Measurements from ENCODE around the gene PYY. TPM values are rescaled to one million over a fixed set of nuclear protein-coding genes. Genes with fewer than 3 reads are reported as not detected.

Gene PYY
- total RNA-seq, 6 donors from 2014 or later = 0.60 TPM; not detected in 5

GRCh38 chr17:43949781-43950180, 4.0 kb downstream of the PYY start:
- Histone ChIP-seq H3K4me3 (no peak overlapping the region), H3K36me3 (no peaks in the 10 kb centered on the region), H3K4me1 (peaks cover 9 to 19% (median 13%) of the 10 kb centered on the region in 4 donors), H3K27me3 (peaks cover 0 to 24% (median 11%) of the 10 kb centered on the region in 4 donors), H3K27ac (no peak overlapping the region), H3K9me3 (no peaks in the 10 kb centered on the region)
- TF ChIP-seq EP300 (IDR thresholded peaks at IDR 0.05) (no peak), POLR2A (IDR thresholded peaks at IDR 0.05) (no peak), POLR2AphosphoS5 (IDR thresholded peaks at IDR 0.05) (no peak)
- TF ChIP-seq, protein P1, sequence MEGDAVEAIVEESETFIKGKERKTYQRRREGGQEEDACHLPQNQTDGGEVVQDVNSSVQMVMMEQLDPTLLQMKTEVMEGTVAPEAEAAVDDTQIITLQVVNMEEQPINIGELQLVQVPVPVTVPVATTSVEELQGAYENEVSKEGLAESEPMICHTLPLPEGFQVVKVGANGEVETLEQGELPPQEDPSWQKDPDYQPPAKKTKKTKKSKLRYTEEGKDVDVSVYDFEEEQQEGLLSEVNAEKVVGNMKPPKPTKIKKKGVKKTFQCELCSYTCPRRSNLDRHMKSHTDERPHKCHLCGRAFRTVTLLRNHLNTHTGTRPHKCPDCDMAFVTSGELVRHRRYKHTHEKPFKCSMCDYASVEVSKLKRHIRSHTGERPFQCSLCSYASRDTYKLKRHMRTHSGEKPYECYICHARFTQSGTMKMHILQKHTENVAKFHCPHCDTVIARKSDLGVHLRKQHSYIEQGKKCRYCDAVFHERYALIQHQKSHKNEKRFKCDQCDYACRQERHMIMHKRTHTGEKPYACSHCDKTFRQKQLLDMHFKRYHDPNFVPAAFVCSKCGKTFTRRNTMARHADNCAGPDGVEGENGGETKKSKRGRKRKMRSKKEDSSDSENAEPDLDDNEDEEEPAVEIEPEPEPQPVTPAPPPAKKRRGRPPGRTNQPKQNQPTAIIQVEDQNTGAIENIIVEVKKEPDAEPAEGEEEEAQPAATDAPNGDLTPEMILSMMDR (IDR thresholded peaks at IDR 0.05) = no peak
- 60 to 61% methylated on average over 3 to 4 of the region's 4 CpGs for WGBS, 2 donors
- DNase-seq (no peak), ATAC-seq (ENCODE audit: low FRiP score in 2 of 2) (no peak)

DNA sequence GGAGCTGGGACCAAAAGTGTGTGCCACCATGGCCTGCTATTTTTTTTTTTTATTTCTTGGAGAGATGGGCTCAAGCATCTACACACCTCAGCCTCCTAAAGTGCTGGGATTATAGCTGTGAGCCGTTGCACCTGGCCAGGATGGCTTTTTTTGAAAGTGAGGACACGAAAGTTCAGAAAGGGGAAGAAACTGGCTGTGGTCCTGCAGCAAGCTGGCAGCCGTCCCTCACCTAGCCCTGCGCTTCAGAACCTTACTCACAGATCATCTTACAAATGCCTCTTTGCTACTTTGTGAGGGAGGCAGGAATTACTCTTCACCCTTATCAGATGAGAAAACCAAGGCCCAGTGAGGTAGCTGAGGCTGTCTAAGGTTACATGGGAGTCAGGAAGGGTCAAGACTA, 7.0 kb downstream of the PYY start:
- H3K4me3 ChIP-seq = no peak overlapping the region
- H3K27me3 ChIP-seq = peaks cover 0 to 6% (median 3%) of the 10 kb centered on the region in 4 donors
- no peak for DNase-seq
- H3K4me1 ChIP-seq = peaks cover 0 to 11% (median under 1%) of the 10 kb centered on the region in 4 donors
- WGBS, 2 donors = 58 to 73% methylated on average over 4 of the region's 4 CpGs
- H3K27ac ChIP-seq = no peak overlapping the region
- no peak for ATAC-seq (ENCODE audit: low FRiP score in 2 of 2)
- no peaks in the 10 kb centered on the region for H3K36me3 ChIP-seq
- no peaks in the 10 kb centered on the region for H3K9me3 ChIP-seq
- TF ChIP-seq POLR2AphosphoS5 (IDR thresholded peaks at IDR 0.05) = no peak
- TF ChIP-seq EP300 (IDR thresholded peaks at IDR 0.05) = no peak
- TF ChIP-seq POLR2A (IDR thresholded peaks at IDR 0.05) = no peak
- TF ChIP-seq, protein P1 (IDR thresholded peaks at IDR 0.05) = no peak

- no peak for TF ChIP-seq EP300 (IDR thresholded peaks at IDR 0.05)
- TF ChIP-seq, protein P1 (IDR thresholded peaks at IDR 0.05) = no peak
- no peak for TF ChIP-seq POLR2A (IDR thresholded peaks at IDR 0.05)
- TF ChIP-seq POLR2AphosphoS5 (IDR thresholded peaks at IDR 0.05) = no peak
- no peaks in the 10 kb centered on the region for H3K27me3 ChIP-seq
- no peak overlapping the region for H3K27ac ChIP-seq
- H3K36me3 ChIP-seq = no peaks in the 10 kb centered on the region
- peaks cover 0 to 11% (median 0%) of the 10 kb centered on the region in 4 donors for H3K4me1 ChIP-seq
- DNase-seq (no peak), ATAC-seq (ENCODE audit: low FRiP score in 2 of 2) (no peak)
- 81 to 83% methylated on average over 12 of the region's 12 CpGs for WGBS, 2 donors
- H3K4me3 ChIP-seq = no peak overlapping the region
- no peaks in the 10 kb centered on the region for H3K9me3 ChIP-seq
Measured at GRCh38 chr17:43945074-43945829, 8.5 kb downstream of the PYY start.

GRCh38 chr17:43942051-43942685, 11.6 kb downstream of the PYY start, which contains the start of gene PPY:
TSS of gene PPY (minus strand) at chr17:43942476. CDS start at chr17:43941654, 822 bp downstream.
- Histone ChIP-seq H3K27me3 (peaks cover 0 to 13% (median 2%) of the 10 kb centered on the region in 4 donors), H3K36me3 (no peaks in the 10 kb centered on the region), H3K4me1 (peaks cover 5 to 19% (median 9%) of the 10 kb centered on the region in 4 donors), H3K27ac (no peak within 1 kb of the TSS), H3K4me3 (no peak within 1 kb of the TSS), H3K9me3 (no peaks in the 10 kb centered on the region)
- TF ChIP-seq, protein P1 (IDR thresholded peaks at IDR 0.05) = no peak
- TF ChIP-seq POLR2AphosphoS5 (IDR thresholded peaks at IDR 0.05) (no peak), EP300 (IDR thresholded peaks at IDR 0.05) (no peak), POLR2A (IDR thresholded peaks at IDR 0.05) (no peak)
- DNase-seq = peak in 1 of 2 donors; percentile 54
- ATAC-seq (ENCODE audit: low FRiP score in 2 of 2) = no peak
- 71 to 93% methylated on average over 4 to 16 of the region's 17 CpGs for WGBS, 2 donors

Measured in upper lobe of left lung (tissue), 6 donors.